ENCODE data around the gene CBLC. TPM values are rescaled to one million over a fixed set of nuclear protein-coding genes. Genes with fewer than 3 reads are reported as not detected.
"Not testable (repeated sequence)": the region's sequence is repeated elsewhere in the genome, so short reads cannot be mapped to it uniquely, and the experiment has no call there.

Gene CBLC
- total RNA-seq, 1 donor from 2014 or later = not detected

DNA sequence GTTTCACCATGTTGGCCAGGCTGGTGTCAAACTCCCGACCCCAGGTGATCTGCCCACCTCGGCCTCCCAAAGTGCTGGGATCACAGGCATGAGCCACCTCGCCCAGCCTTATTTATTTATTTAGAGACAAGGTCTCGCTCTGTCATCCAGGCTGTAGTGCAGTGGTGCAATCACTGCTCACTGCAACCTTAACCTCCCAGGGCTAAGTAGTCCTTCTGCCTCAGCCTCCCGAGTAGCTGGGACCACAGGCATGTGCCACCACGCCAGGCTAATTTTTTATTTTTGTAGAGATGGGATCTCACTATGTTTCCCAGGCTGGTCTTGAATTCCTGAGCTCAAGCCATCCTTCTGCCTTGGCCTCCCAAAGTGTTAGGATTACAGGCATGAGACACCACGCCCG is 56.7 kb downstream of the CBLC start:
- H3K4me1 Mint-ChIP-seq (ENCODE audit: low read depth); intact Hi-C loops (cut with micrococcal nuclease); H3K36me3 Mint-ChIP-seq (ENCODE audit: low read depth): not testable (repeated sequence)

DNA sequence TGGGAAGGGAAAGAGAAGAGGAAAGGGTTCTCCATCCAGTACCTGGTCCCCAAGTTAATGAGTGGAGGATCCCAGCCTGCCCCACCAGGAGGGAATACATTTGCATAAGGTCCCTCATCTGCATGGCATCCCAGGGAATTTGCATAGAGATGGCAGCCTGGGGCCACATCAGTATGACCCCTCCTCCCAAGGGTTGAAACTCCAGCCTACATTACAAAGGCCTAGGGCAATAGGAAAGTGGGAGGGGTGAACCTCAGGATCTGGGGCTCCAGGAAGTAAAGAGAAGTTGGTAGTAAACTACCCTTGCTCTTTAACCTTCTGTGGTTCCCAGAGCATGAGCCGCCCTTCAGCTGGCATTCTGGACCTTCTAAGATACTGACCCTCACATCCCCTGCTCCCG is 61.6 kb downstream of the CBLC start:
- H3K27me3 Mint-ChIP-seq (ENCODE audit: low read depth) = no peaks in the 10 kb centered on the region
- H3K36me3 Mint-ChIP-seq (ENCODE audit: low read depth) = no peaks in the 10 kb centered on the region
- no peak for DNase-seq (ENCODE audit: low spot score)
- intact Hi-C loops (cut with micrococcal nuclease) = no loop called here
- no peaks in the 10 kb centered on the region for H3K4me1 Mint-ChIP-seq (ENCODE audit: low read depth)
- no peaks in the 10 kb centered on the region for H3K9me3 Mint-ChIP-seq
- H3K4me3 Mint-ChIP-seq (ENCODE audit: low read depth) = no peak overlapping the region
- no peak overlapping the region for H3K27ac Mint-ChIP-seq

More for the DNA sequence above, 56.7 kb downstream of the CBLC start:
- H3K9me3 Mint-ChIP-seq; DNase-seq (ENCODE audit: low spot score); H3K27ac Mint-ChIP-seq; H3K4me3 Mint-ChIP-seq (ENCODE audit: low read depth); H3K27me3 Mint-ChIP-seq (ENCODE audit: low read depth): not testable (repeated sequence)

DNA sequence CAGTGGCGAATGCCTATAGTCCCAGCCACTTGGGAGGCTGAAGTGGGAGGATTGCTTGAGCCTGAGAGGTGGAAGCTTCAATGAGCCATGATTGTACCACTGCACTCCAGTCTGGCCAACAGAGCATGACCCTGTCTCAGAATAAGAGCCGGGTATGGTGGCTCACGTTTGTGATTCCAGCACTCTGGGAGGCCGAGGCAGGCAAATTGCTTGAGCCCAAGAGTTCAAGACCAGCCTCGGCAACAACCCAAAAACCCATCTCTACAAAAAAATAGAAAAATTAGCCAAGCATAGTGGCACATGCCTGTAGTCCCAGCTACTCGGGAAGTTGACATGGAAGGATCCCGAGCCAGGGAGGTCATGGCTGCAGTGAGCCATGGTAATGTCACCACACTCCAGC is 63.1 kb downstream of the CBLC start:
- Mint-ChIP-seq H3K27ac (no peak overlapping the region), H3K4me1 (ENCODE audit: low read depth) (peaks cover 8% of the 10 kb centered on the region), H3K36me3 (ENCODE audit: low read depth) (no peaks in the 10 kb centered on the region), H3K4me3 (ENCODE audit: low read depth) (no peak overlapping the region), H3K27me3 (ENCODE audit: low read depth) (peaks cover 3% of the 10 kb centered on the region), H3K9me3 (no peaks in the 10 kb centered on the region)
- intact Hi-C loops (cut with micrococcal nuclease) = loop anchor here (10.0 kb wide), 1 partner anchor 146 kb away; the partner anchor contains the start of gene CEACAM16
- no peak for DNase-seq (ENCODE audit: low spot score)

DNA sequence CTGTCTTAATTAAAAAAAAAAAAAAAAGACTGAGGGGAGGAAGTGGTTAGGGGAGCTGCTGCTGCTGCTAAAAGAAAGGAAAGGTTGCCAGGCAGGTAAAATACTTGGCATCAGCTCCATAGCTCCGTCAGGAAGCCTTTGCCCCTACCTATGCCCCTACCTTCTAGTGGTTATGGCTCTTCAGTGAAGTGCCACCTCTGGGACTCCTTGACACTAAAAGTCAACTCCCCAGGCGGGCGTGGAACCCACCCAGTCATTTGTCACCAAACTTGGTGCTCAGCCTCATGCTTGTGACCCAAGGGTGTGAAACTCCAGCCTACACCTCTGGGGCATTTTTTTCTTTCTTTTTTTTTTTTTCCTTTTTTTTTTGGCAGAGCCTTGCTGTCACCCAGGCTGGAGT is 63.5 kb downstream of the CBLC start:
- H3K9me3 Mint-ChIP-seq = no peaks in the 10 kb centered on the region
- no peak overlapping the region for H3K4me3 Mint-ChIP-seq (ENCODE audit: low read depth)
- H3K27me3 Mint-ChIP-seq (ENCODE audit: low read depth) = peaks cover 5% of the 10 kb centered on the region
- no peak overlapping the region for H3K27ac Mint-ChIP-seq
- H3K4me1 Mint-ChIP-seq (ENCODE audit: low read depth) = peaks cover 8% of the 10 kb centered on the region
- no peak for DNase-seq (ENCODE audit: low spot score)
- intact Hi-C loops (cut with micrococcal nuclease) = loop anchor here (10.0 kb wide), 1 partner anchor 146 kb away; the partner anchor contains the start of gene CEACAM16
- no peaks in the 10 kb centered on the region for H3K36me3 Mint-ChIP-seq (ENCODE audit: low read depth)

DNA sequence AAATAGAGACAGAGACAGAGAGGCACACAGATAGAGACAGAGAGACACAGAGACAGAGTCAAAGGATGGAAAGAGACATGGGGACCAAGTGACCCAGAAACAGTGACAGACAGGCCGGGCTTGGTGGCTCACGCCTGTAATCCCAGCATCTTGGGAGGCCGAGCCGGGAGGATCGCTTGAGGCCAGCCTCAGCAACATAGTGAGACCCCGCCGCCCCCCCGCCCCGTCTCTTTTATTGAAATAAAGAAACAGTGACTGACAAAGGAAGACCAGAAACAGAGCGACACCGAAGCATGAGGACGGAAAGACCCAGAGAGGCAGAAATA is 67.6 kb downstream of the CBLC start:
- Mint-ChIP-seq H3K4me1 (ENCODE audit: low read depth) (peaks cover 15% of the 10 kb centered on the region), H3K36me3 (ENCODE audit: low read depth) (no peaks in the 10 kb centered on the region), H3K27ac (peak overlapping the region; percentile 64), H3K4me3 (ENCODE audit: low read depth) (peak overlapping the region; percentile 81), H3K9me3 (no peaks in the 10 kb centered on the region), H3K27me3 (ENCODE audit: low read depth) (peaks cover 32% of the 10 kb centered on the region)
- DNase-seq (ENCODE audit: low spot score) = no peak
- intact Hi-C loops (cut with micrococcal nuclease) = loop anchor here (1.0 to 10.0 kb wide), 4 partner anchors 45 to 150 kb away; partner anchors contain the start of gene CEACAM16

DNA sequence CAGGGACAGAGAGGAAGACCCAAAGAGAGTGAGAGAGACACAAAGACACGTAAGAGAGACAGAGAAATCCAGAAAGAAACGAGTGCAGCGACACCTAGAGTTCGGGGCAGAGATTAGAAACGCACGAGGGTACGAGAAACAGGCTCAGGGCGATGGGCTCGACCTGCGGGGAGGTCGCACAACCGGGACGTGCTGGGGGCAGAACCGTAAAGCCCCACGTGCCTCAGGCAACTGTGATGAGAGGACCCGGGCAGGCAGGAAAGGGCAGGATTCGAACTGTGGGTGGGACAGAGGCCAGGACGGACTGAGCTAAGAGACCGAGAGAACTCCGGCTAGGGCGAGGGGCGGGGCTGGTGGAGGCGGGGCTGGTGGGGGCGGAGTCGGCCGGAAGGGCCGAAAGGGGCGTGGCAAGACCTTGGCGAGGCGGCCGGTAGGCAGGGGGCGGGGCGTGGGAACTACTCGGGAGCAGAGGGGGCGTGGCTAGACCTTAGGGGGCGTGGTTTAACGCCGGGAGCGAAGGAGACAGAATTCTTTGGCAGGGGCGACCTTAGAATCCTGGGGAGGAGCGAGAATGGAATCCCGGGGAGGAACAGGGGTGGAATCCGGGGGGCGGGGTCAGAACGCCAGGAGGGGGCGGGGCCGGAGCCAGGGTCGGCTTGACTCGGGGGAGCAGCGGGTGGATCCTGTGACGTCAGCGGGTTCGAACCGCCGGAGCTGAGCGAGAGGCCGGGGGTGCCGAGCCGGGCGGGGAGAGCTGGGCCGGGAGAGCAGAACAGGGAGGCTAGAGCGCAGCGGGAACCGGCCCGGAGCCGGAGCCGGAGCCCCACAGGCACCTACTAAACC is 68.1 kb downstream of the CBLC start, which contains the start of gene NECTIN2:
TSS of gene NECTIN2 (plus strand) at position 686 of the 843 bp plus-strand sequence. CDS start 229 bp downstream, outside the sequence.
- peaks cover 33% of the 10 kb centered on the region for H3K27me3 Mint-ChIP-seq (ENCODE audit: low read depth)
- peak within 1 kb of the TSS; percentile 81 for H3K4me3 Mint-ChIP-seq (ENCODE audit: low read depth)
- peaks cover 15% of the 10 kb centered on the region for H3K4me1 Mint-ChIP-seq (ENCODE audit: low read depth)
- intact Hi-C loops (cut with micrococcal nuclease) = loop anchor here (1.0 to 10.0 kb wide), 5 partner anchors 45 to 151 kb away; partner anchors contain the start of genes CEACAM16 and TOMM40
- H3K36me3 Mint-ChIP-seq (ENCODE audit: low read depth) = no peaks in the 10 kb centered on the region
- peak within 1 kb of the TSS; percentile 64 for H3K27ac Mint-ChIP-seq
- DNase-seq (ENCODE audit: low spot score) = peak; percentile 76
- H3K9me3 Mint-ChIP-seq = no peaks in the 10 kb centered on the region

DNA sequence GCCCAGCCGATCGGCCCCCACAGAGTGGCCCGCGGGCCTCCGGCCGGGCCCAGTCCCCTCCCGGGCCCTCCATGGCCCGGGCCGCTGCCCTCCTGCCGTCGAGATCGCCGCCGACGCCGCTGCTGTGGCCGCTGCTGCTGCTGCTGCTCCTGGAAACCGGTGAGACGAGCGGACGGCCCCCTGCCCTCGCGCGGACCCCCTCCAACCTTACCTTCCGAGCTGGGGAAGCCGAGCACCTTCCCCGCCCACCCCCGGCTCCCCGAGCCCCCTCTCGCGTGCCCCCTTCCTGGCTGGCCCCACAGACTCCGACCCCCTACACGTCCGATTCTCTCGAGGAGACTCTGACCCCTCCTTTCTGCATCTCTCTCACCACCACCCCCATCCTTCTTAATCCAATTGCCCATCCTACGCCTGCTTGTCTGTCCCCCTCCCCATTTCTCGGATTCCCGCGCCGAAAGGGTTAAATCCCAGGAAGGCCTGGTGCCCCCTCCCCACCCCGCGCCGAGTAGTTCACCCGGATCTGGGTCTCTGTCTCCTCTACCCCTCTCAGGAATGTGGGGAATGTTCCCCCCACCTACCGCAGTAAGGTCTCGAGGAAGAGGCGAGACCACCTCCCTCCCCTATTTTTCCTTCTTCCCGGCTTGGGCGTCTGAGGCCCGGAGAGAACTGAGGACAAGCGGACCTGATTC is 68.9 kb downstream of the CBLC start:
- Mint-ChIP-seq H3K36me3 (ENCODE audit: low read depth) (no peaks in the 10 kb centered on the region), H3K27me3 (ENCODE audit: low read depth) (peaks cover 33% of the 10 kb centered on the region), H3K4me3 (ENCODE audit: low read depth) (peak overlapping the region; percentile 81), H3K9me3 (no peaks in the 10 kb centered on the region), H3K4me1 (ENCODE audit: low read depth) (peaks cover 15% of the 10 kb centered on the region), H3K27ac (no peak overlapping the region)
- no peak for DNase-seq (ENCODE audit: low spot score)
- intact Hi-C loops (cut with micrococcal nuclease) = loop anchor here (2.0 to 10.0 kb wide), 2 partner anchors 44 to 152 kb away; partner anchors contain the start of genes CEACAM16 and TOMM40

DNA sequence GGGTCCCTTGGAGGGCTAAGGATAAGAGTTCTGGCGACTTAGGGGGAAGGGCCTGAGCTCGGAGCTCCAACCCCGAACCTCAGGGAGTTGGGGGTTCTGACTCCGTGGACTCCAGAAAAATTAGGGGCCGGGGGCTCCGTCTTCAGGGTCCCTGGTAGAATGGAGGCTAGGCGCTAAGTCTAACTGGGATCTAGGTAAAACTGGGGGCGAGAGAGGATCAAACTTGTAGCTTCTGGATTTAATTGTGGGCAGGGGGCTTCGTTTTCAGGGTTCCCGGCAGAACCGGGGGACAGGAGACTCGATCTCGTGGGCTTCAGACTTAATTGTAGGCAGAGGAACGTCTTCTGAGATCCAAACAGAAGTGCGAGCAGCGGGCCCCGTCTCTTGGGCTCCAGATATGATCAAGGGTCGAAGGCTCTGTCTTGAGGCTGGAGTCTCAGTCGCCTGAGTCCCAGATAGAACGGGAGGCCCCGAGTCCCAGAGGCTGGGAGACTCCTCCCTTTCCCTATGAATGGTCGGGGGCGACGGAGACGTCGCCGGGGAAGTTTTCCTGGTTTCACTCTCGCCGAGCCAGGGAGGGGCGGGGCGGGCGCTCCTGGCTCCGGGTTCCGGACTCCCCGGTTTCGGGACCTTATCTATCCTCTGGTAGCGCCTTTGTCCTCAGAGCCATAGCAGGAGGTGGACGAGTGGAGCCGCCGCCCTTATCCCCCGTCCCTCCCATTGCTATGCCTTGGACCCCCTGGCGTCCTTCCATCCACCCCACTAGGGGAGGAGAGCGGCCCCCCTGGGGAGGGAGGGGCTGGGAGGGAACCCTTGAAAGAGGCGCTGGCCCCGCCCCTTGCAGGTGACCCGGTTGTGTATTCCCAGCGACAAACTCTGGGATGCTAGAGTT is 69.7 kb downstream of the CBLC start:
- Mint-ChIP-seq H3K27me3 (ENCODE audit: low read depth) (peaks cover 33% of the 10 kb centered on the region), H3K9me3 (no peaks in the 10 kb centered on the region), H3K4me1 (ENCODE audit: low read depth) (peaks cover 15% of the 10 kb centered on the region), H3K27ac (no peak overlapping the region), H3K36me3 (ENCODE audit: low read depth) (no peaks in the 10 kb centered on the region), H3K4me3 (ENCODE audit: low read depth) (peak overlapping the region; percentile 59)
- intact Hi-C loops (cut with micrococcal nuclease) = loop anchor here (2.0 to 10.0 kb wide), 2 partner anchors 43 to 153 kb away; partner anchors contain the start of genes CEACAM16 and TOMM40
- no peak for DNase-seq (ENCODE audit: low spot score)

DNA sequence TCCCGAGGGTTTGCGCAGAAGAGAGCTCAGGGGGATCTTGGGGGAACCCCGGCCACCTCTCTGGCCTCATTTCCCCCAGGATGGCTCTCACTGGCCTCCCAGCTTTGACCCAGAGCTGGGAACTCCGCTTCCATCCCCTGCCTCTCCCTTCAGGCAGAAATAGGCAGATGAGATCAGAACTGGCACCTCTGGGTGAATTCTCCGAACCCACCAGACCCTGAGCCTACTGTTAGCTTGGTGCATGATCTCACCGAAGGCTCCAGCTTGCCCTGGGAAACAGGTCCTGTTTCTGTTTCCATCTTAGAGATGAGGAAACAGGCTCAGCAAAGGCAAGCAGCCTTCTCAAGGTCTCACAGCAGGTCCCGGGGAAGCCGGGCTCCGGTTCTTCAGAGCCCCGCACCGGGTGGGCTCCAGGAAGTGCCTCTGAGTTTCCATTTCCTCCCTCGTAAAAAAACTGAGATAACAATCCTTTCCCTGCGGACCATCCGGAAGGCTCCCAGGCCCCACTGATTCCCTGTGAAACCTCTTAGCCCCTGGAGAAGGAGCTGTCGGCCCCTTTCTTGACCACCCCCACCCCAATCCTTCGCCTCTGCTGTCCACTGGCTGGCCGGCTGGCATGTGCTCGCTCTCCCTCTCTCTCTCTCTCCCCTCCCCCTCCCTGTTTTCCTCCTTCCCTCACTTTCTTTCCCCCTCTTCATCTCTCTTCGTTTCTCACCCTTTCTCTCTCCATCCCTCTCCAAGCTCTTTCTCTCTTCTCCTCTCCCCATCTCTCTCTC is 70.5 kb downstream of the CBLC start:
- DNase-seq (ENCODE audit: low spot score) = no peak
- peaks cover 33% of the 10 kb centered on the region for H3K27me3 Mint-ChIP-seq (ENCODE audit: low read depth)
- peaks cover 15% of the 10 kb centered on the region for H3K4me1 Mint-ChIP-seq (ENCODE audit: low read depth)
- intact Hi-C loops (cut with micrococcal nuclease) = loop anchor here (10.0 kb wide), 1 partner anchor 153 kb away; the partner anchor contains the start of gene CEACAM16
- no peak overlapping the region for H3K27ac Mint-ChIP-seq
- H3K4me3 Mint-ChIP-seq (ENCODE audit: low read depth) = no peak overlapping the region
- H3K9me3 Mint-ChIP-seq = no peaks in the 10 kb centered on the region
- H3K36me3 Mint-ChIP-seq (ENCODE audit: low read depth) = no peaks in the 10 kb centered on the region

DNA sequence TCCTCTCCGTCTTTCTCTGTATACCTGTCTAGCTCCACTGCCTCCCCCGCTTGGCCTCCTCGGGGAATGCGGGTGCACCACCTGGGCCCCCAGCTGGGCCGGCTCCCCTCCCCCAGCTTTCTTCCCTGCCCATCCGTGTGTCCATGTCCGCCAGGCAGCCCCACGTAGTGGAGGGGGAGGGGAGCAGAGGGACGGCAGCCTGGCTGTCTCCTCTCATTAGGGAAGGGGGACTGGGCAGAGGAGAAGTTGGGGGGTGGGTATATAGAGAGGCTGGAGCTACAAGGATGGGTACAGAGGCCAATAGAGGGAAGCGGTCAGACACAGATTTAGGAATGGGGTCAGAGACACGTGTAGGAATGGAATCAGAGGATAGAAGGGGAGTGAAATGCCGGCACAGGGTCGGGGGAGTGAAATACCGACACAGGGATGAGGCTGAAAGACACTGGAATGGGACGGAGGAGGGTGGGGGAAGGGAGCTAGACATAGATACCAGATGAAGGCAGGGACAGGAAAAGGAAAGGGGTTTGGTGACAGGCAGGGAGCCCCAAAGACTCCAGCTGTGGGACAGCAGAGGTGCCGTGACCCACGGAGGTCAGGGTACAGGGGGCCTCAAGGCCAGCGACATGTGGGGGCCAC is 71.2 kb downstream of the CBLC start:
- Mint-ChIP-seq H3K9me3 (no peaks in the 10 kb centered on the region), H3K36me3 (ENCODE audit: low read depth) (no peaks in the 10 kb centered on the region), H3K27ac (no peak overlapping the region), H3K27me3 (ENCODE audit: low read depth) (peaks cover 35% of the 10 kb centered on the region), H3K4me1 (ENCODE audit: low read depth) (peaks cover 15% of the 10 kb centered on the region), H3K4me3 (ENCODE audit: low read depth) (no peak overlapping the region)
- no peak for DNase-seq (ENCODE audit: low spot score)
- intact Hi-C loops (cut with micrococcal nuclease) = loop anchor here (10.0 kb wide), 1 partner anchor 154 kb away; the partner anchor contains the start of gene CEACAM16

Data from activated T-helper 2 cell treated with anti-CD3 and anti-CD28 coated beads, Interferon-gamma antibody, Interleukin-2, Interleukin-4, amounts not matched to agents 10 μg/mL and 5 μg/mL and 100 μg/mL, durations not matched to agents 14 hours and 24 hours and 36 hours (primary cell).